Endothelial cell of umbilical vein (primary cell): ENCODE data around the gene ZDHHC22. TPM values are rescaled to one million over a fixed set of nuclear protein-coding genes. Genes with fewer than 3 reads are reported as not detected.

Experiments
- BruUV-seq: library from RNA; stranded (reverse); fragments of 400-500 nt; replicated peaks from 2 replicates; lab custom pipeline; 2021; lab: Mats Ljungman, UMichigan
- CTCF ChIA-PET: fragments of 300-600, 350-600 bp; sonication (Branson Sonifier 250); formaldehyde crosslinking; loops from one replicate; lab custom pipeline; 2021; ENCODE audit warnings: antibody characterized with exemption, inconsistent platforms; lab: Charles Lee
- POLR2A ChIA-PET: fragments of 300-600, 350-600 bp; sonication (Branson Sonifier 250); formaldehyde crosslinking; loops from one replicate; lab custom pipeline; 2021; ENCODE audit warnings: antibody characterized with exemption, inconsistent platforms; lab: Charles Lee
- DNase-seq: peaks from one replicate; pipeline ENCODE4 v3.0.0-alpha.2; 2011; ENCODE audit warnings: low read depth, low spot score
- FAIRE-seq: peaks from 2 replicates; lab custom pipeline; 2011; peaks lifted over from hg19 to GRCh38; lab: Jason Lieb, UNC
- H2AFZ ChIP-seq: 2 replicates; pipeline ENCODE4 v1.6.0; 2012; ENCODE audit warnings: low read depth, low read length, control low read depth, inconsistent platforms
- H3K27ac ChIP-seq: 2 replicates; pipeline ENCODE4 v1.5.1; 2011; ENCODE audit warnings: low read depth, mild to moderate bottlenecking, control low read depth, low read length, moderate library complexity; ENCODE audit not compliant: insufficient read depth
- H3K27me3 ChIP-seq, 2 experiments: 2 replicates each; pipeline versions ENCODE4 v1.6.0 to v1.6.1; 2011; ENCODE audit warnings: low read length in 2 of 2, mixed read lengths in 1 of 2; ENCODE audit not compliant: control insufficient read depth in 2 of 2, insufficient read depth in 2 of 2
- H3K36me3 ChIP-seq, 2 experiments: 2 replicates in 1 of 2; 3 replicates in 1 of 2; pipeline ENCODE4 v1.5.1; 2011; ENCODE audit warnings: low read length in 2 of 2, mild to moderate bottlenecking in 1 of 2, moderate library complexity in 1 of 2; ENCODE audit not compliant: control insufficient read depth in 2 of 2, insufficient read depth in 2 of 2; ENCODE audit errors: extremely low read depth in 1 of 2
- H3K4me1 ChIP-seq: 3 replicates; pipeline ENCODE4 v1.5.1; 2011; ENCODE audit warnings: mild to moderate bottlenecking, low read length; ENCODE audit not compliant: control insufficient read depth, insufficient read depth; ENCODE audit errors: extremely low read depth
- H3K4me2 ChIP-seq: 2 replicates; pipeline ENCODE4 v1.6.1; 2011; ENCODE audit warnings: low read length, control low read depth, mixed read lengths; ENCODE audit not compliant: insufficient read depth
- H3K4me3 ChIP-seq, 3 experiments: fragments of 200-600 bp in 1 of 3; sonication (generic), shearing (Covaris generic) in 1 of 3; replicated peaks in 1 of 3; 2 replicates each; pipeline ENCODE4 v1.5.1; 2011 to 2016; ENCODE audit warnings: control low read depth in 3 of 3, low read length in 3 of 3, mild to moderate bottlenecking in 2 of 3, inconsistent platforms in 1 of 3, low read depth in 1 of 3, moderate library complexity in 1 of 3; ENCODE audit not compliant: insufficient read depth in 1 of 3
- H3K79me2 ChIP-seq: 2 replicates; pipeline ENCODE4 v1.6.0; 2012; ENCODE audit warnings: low read length, inconsistent platforms; ENCODE audit not compliant: control insufficient read depth, insufficient read depth
- H3K9ac ChIP-seq: replicated peaks from 2 replicates; pipeline ENCODE3; 2011; ENCODE audit warnings: low read length, control low read depth; ENCODE audit not compliant: insufficient read depth; ENCODE audit errors: extremely low read depth
- H3K9me1 ChIP-seq: replicated peaks from 3 replicates; pipeline ENCODE4 v1.6.0; 2011; ENCODE audit warnings: mild to moderate bottlenecking, low read length; ENCODE audit not compliant: control insufficient read depth, insufficient read depth; ENCODE audit errors: extremely low read depth
- H3K9me3 ChIP-seq: replicated peaks from 2 replicates; pipeline ENCODE4 v1.5.1; 2012; ENCODE audit warnings: low read length, inconsistent platforms; ENCODE audit not compliant: control insufficient read depth, insufficient read depth
- H4K20me1 ChIP-seq: replicated peaks from 2 replicates; pipeline ENCODE3; 2011; ENCODE audit warnings: mild to moderate bottlenecking, low read length; ENCODE audit not compliant: control insufficient read depth, insufficient read depth; ENCODE audit errors: extremely low read depth
- FOS ChIP-seq: IDR thresholded peaks from 2 replicates; pipeline ENCODE4 v1.6.1; 2011; ENCODE audit warnings: mild to moderate bottlenecking, low read length, moderate library complexity, borderline replicate concordance; ENCODE audit not compliant: insufficient read depth
- GATA2 ChIP-seq: IDR thresholded peaks from 2 replicates; pipeline ENCODE4 v1.7.0; 2011; ENCODE audit warnings: low read depth, mild to moderate bottlenecking, moderate library complexity, mixed read lengths, low read length; ENCODE audit not compliant: insufficient read length, insufficient read depth
- POLR2A ChIP-seq: IDR thresholded peaks from 2 replicates; pipeline ENCODE4 v1.6.1; 2012; ENCODE audit warnings: low read depth, mild to moderate bottlenecking, control low read depth, low read length
- dilution Hi-C: fragments of 300-500 bp; cut with MboI; formaldehyde crosslinking; loops from one replicate; pipeline ENCODE4 v1.15.0; 2019; ENCODE audit warnings: low sequenced_read_pairs; ENCODE audit not compliant: extremely low pct_ligation_motif_present
- intact Hi-C: fragments of 100-400 bp; cut with micrococcal nuclease; formaldehyde crosslinking; loops from one replicate; pipeline ENCODE4 v1.10.0; 2022
- polyA plus RNA-seq, 4 experiments: library from polyadenylated mRNA; depleted of rRNA in 3 of 4; stranded (reverse) in 3 of 4; unstranded in 1 of 4; fragments of >200 nt; gene quantifications; 2 replicates each; pipeline versions ENCODE4 v1.2.1 to v1.2.3, GENCODE V29; 2011 to 2012; ENCODE audit warnings: missing spikeins in 1 of 4
- total RNA-seq: library from RNA; stranded (reverse); gene quantifications from 2 replicates; pipeline ENCODE4 v1.2.3, GENCODE V29; 2021
- TF ChIP-seq, protein P1 (sequence below): IDR thresholded peaks from 2 replicates; pipeline ENCODE4 v1.6.1; 2011; ENCODE audit not compliant: insufficient read depth, insufficient read length
- TF ChIP-seq, protein P2 (sequence below), 2 donors: IDR thresholded peaks; 1 replicate in 1 of 2; 2 replicates in 1 of 2; pipeline ENCODE4 v1.5.1; 2011; ENCODE audit warnings: low read length in 2 of 2, mild to moderate bottlenecking in 2 of 2, moderate library complexity in 2 of 2, control low read depth in 1 of 2, inconsistent platforms in 1 of 2, low read depth in 1 of 2; ENCODE audit not compliant: insufficient read depth in 1 of 2; ENCODE audit errors: extremely low read depth in 1 of 2

Gene ZDHHC22
- total and polyA plus RNA-seq, 2 donors (not counting 3 experiments of a cell fraction or from before 2014, with no cell fraction given), result 0.03 to 0.24 TPM

GRCh38 chr14:77151245-77151644 lies 9.7 kb upstream of the ZDHHC22 start:
- peak; percentile 59 for FAIRE-seq

More at GRCh38 chr14:77151245-77151644, 9.7 kb upstream of the ZDHHC22 start:
- Histone ChIP-seq H3K36me3 (no peaks in the 10 kb centered on the region), H3K4me1 (no peaks in the 10 kb centered on the region), H4K20me1 (no peaks in the 10 kb centered on the region), H2AFZ (no peak overlapping the region), H3K27ac (no peak overlapping the region), H3K27me3 (peaks cover 18 to 27% of the 10 kb centered on the region in 2 experiments), H3K4me2 (no peak overlapping the region), H3K9me3 (no peaks in the 10 kb centered on the region), H3K9me1 (no peaks in the 10 kb centered on the region), H3K9ac (no peak overlapping the region), H3K4me3 (no peak overlapping the region), H3K79me2 (no peaks in the 10 kb centered on the region)
- dilution Hi-C loops, result no loop called here
- ChIA-PET CTCF (interaction anchor here (0.7 to 8.9 kb wide), 36 partner anchors 9 to 1416 kb away, joined by 3 to 212 read pairs (median 4); partner anchors contain the start of genes GSTZ1, POMT2, SAMD15 and TMED8), POLR2A (no interaction called here)
- TF ChIP-seq POLR2A (no peak), GATA2 (no peak), FOS (no peak)
- TF ChIP-seq, protein P1, sequence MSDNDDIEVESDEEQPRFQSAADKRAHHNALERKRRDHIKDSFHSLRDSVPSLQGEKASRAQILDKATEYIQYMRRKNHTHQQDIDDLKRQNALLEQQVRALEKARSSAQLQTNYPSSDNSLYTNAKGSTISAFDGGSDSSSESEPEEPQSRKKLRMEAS, result no peak
- TF ChIP-seq, protein P2, sequence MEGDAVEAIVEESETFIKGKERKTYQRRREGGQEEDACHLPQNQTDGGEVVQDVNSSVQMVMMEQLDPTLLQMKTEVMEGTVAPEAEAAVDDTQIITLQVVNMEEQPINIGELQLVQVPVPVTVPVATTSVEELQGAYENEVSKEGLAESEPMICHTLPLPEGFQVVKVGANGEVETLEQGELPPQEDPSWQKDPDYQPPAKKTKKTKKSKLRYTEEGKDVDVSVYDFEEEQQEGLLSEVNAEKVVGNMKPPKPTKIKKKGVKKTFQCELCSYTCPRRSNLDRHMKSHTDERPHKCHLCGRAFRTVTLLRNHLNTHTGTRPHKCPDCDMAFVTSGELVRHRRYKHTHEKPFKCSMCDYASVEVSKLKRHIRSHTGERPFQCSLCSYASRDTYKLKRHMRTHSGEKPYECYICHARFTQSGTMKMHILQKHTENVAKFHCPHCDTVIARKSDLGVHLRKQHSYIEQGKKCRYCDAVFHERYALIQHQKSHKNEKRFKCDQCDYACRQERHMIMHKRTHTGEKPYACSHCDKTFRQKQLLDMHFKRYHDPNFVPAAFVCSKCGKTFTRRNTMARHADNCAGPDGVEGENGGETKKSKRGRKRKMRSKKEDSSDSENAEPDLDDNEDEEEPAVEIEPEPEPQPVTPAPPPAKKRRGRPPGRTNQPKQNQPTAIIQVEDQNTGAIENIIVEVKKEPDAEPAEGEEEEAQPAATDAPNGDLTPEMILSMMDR (IDR thresholded peaks at IDR 0.05; ENCODE audit: extremely low read depth in 1 of 2, insufficient read depth in 1 of 2, low read depth in 1 of 2, low read length in 2 of 2), result peak; percentile 69
- BruUV-seq, result no TSS peak
- intact Hi-C loops, result loop anchor here (1.0 to 10.0 kb wide), 4 partner anchors 275 to 404 kb away; partner anchors contain the start of genes AHSA1 and VIPAS39
- peak; percentile 34 for DNase-seq
